ENCODE data around the gene TBATA.
A peak's percentile ranks its signal among the peaks of the same experiment; 100 is the strongest.

TBATA gene

GRCh38 chr10:70749756-70750155 is 35.4 kb downstream of the TBATA start:
- H3K4me3 Mint-ChIP-seq, result no peak overlapping the region
- H3K4me1 Mint-ChIP-seq, result peaks cover 25% of the 10 kb centered on the region
- H3K27ac Mint-ChIP-seq, result no peak overlapping the region
- H3K9me3 Mint-ChIP-seq, result peaks cover 3% of the 10 kb centered on the region
- no peak for TF ChIP-seq CTCF (IDR thresholded peaks at IDR 0.05; ENCODE audit: unreplicated experiment in 3 of 3)
- H3K27me3 Mint-ChIP-seq (ENCODE audit: low read depth), result peaks cover 6% of the 10 kb centered on the region
- H3K36me3 Mint-ChIP-seq (ENCODE audit: low read depth), result no peaks in the 10 kb centered on the region

GRCh38 chr10:70748801-70749573 is 36.2 kb downstream of the TBATA start:
- no peak overlapping the region for H3K27ac Mint-ChIP-seq

GRCh38 chr10:70748305-70748704 is 36.9 kb downstream of the TBATA start:
- no peak overlapping the region for H3K4me3 Mint-ChIP-seq
- TF ChIP-seq CTCF (IDR thresholded peaks at IDR 0.05; ENCODE audit: unreplicated experiment in 3 of 3), result no peak
- H3K36me3 Mint-ChIP-seq (ENCODE audit: low read depth), result no peaks in the 10 kb centered on the region
- peaks cover 4% of the 10 kb centered on the region for H3K27me3 Mint-ChIP-seq (ENCODE audit: low read depth)
- H3K27ac Mint-ChIP-seq, result no peak overlapping the region
- peaks cover 15% of the 10 kb centered on the region for H3K4me1 Mint-ChIP-seq
- H3K9me3 Mint-ChIP-seq, result peaks cover 3% of the 10 kb centered on the region

More at GRCh38 chr10:70748801-70749573, 36.2 kb downstream of the TBATA start:
- Mint-ChIP-seq H3K4me3 (no peak overlapping the region), H3K36me3 (ENCODE audit: low read depth) (no peaks in the 10 kb centered on the region), H3K4me1 (peaks cover 17% of the 10 kb centered on the region), H3K9me3 (peaks cover 3% of the 10 kb centered on the region), H3K27me3 (ENCODE audit: low read depth) (peaks cover 4% of the 10 kb centered on the region)
- no peak for TF ChIP-seq CTCF (IDR thresholded peaks at IDR 0.05; ENCODE audit: unreplicated experiment in 3 of 3)

- no peak overlapping the region for H3K27ac Mint-ChIP-seq
- peaks cover 20% of the 10 kb centered on the region for H3K4me1 Mint-ChIP-seq
- no peak overlapping the region for H3K4me3 Mint-ChIP-seq
- no peaks in the 10 kb centered on the region for H3K36me3 Mint-ChIP-seq (ENCODE audit: low read depth)
- peaks cover 4% of the 10 kb centered on the region for H3K27me3 Mint-ChIP-seq (ENCODE audit: low read depth)
- peaks cover 3% of the 10 kb centered on the region for H3K9me3 Mint-ChIP-seq
- TF ChIP-seq CTCF (IDR thresholded peaks at IDR 0.05; ENCODE audit: unreplicated experiment in 3 of 3), result no peak
Measured at GRCh38 chr10:70747192-70747965, 37.8 kb downstream of the TBATA start.

GRCh38 chr10:70745555-70745954 is 39.6 kb downstream of the TBATA start:
- TF ChIP-seq CTCF (IDR thresholded peaks at IDR 0.05; ENCODE audit: unreplicated experiment in 3 of 3), result no peak
- H3K27me3 Mint-ChIP-seq (ENCODE audit: low read depth), result peaks cover 4% of the 10 kb centered on the region

More at GRCh38 chr10:70745555-70745954, 39.6 kb downstream of the TBATA start:
- H3K4me3 Mint-ChIP-seq, result no peak overlapping the region
- peaks cover 25% of the 10 kb centered on the region for H3K4me1 Mint-ChIP-seq
- no peaks in the 10 kb centered on the region for H3K36me3 Mint-ChIP-seq (ENCODE audit: low read depth)
- H3K27ac Mint-ChIP-seq, result peak overlapping the region in 2 of 3 experiments; percentile 36 to 53
- H3K9me3 Mint-ChIP-seq, result peaks cover 3% of the 10 kb centered on the region

Data from nephron (organoid).